ENCODE measurements around the gene ADGRG6.

DNA sequence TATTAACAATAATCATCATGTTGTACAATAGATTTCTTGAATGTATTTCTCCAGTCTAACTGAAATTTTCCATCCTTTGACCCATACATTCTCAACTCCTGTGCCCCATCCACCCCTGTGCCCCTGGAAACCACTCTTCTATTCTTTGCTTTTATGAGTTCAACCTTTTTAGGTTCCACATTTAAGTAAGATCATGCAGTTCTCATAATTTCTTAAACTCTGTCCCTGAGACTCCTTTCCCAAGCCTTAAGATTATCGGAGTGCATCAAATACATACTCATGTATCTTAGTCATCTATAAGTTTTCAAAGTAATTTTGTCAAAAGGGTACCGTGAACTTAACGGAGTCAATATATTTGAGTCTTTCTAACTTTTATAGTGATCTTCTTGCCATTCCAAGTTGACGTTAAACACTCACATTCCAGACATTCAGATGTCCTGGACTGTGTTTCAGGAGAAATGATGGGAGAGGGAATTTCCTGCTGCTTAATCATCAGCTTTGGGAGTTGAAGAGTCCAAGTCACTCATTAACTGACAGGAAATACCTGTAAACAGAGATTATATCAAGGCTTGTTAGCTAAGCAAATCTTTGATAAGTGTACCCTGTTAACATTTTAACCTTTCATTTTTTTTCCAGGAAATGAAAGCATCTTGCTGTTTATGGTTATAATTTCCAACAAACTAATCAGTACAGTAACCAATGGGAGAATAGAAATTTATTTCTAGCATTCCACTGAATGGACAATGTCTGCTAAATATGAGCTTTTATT lies 73.3 kb downstream of the ADGRG6 start:
- no peak for TF ChIP-seq RBAK (tag by site-specific recombination; IDR thresholded peaks at IDR 0.05)
- no peak for TF ChIP-seq ZFP41 (tag by site-specific recombination; IDR thresholded peaks at IDR 0.05; ENCODE audit: borderline replicate concordance)
- no peak for TF ChIP-seq HOXA7 (CRISPR knock-in tag; IDR thresholded peaks at IDR 0.05; ENCODE audit: borderline replicate concordance)
- no peak for TF ChIP-seq ZFP69B (tag by site-specific recombination; IDR thresholded peaks at IDR 0.05)
- TF ChIP-seq, protein P1, sequence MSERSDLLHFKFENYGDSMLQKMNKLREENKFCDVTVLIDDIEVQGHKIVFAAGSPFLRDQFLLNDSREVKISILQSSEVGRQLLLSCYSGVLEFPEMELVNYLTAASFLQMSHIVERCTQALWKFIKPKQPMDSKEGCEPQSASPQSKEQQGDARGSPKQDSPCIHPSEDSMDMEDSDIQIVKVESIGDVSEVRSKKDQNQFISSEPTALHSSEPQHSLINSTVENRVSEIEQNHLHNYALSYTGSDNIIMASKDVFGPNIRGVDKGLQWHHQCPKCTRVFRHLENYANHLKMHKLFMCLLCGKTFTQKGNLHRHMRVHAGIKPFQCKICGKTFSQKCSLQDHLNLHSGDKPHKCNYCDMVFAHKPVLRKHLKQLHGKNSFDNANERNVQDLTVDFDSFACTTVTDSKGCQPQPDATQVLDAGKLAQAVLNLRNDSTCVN (tag by site-specific recombination; optimal IDR thresholded peaks at IDR 0.05), result no peak
- no peak for TF ChIP-seq CTCF (tag by site-specific recombination; IDR thresholded peaks at IDR 0.05)
- no peak for TF ChIP-seq SP2 (tag by site-specific recombination; IDR thresholded peaks at IDR 0.05)
- TF ChIP-seq ZNF311 (tag by site-specific recombination; IDR thresholded peaks at IDR 0.05; ENCODE audit: borderline replicate concordance), result no peak
- TF ChIP-seq KLF10 (tag by site-specific recombination; IDR thresholded peaks at IDR 0.05), result no peak; the same call in 1 of the 2 replicates
- TF ChIP-seq ZNF561 (tag by site-specific recombination; IDR thresholded peaks at IDR 0.05; ENCODE audit: borderline replicate concordance), result no peak
- TF ChIP-seq, protein P2, sequence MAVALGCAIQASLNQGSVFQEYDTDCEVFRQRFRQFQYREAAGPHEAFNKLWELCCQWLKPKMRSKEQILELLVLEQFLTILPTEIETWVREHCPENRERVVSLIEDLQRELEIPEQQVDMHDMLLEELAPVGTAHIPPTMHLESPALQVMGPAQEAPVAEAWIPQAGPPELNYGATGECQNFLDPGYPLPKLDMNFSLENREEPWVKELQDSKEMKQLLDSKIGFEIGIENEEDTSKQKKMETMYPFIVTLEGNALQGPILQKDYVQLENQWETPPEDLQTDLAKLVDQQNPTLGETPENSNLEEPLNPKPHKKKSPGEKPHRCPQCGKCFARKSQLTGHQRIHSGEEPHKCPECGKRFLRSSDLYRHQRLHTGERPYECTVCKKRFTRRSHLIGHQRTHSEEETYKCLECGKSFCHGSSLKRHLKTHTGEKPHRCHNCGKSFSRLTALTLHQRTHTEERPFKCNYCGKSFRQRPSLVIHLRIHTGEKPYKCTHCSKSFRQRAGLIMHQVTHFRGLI (tag by site-specific recombination; IDR thresholded peaks at IDR 0.05), result no peak
- TF ChIP-seq ZNF24 (tag by site-specific recombination; IDR thresholded peaks at IDR 0.05), result no peak
- TF ChIP-seq ZNF274 (IDR thresholded peaks at IDR 0.05; ENCODE audit: low read length), result no peak
- TF ChIP-seq ZNF274 (tag by site-specific recombination; IDR thresholded peaks at IDR 0.05; ENCODE audit: borderline replicate concordance), result no peak
- TF ChIP-seq, protein P3, sequence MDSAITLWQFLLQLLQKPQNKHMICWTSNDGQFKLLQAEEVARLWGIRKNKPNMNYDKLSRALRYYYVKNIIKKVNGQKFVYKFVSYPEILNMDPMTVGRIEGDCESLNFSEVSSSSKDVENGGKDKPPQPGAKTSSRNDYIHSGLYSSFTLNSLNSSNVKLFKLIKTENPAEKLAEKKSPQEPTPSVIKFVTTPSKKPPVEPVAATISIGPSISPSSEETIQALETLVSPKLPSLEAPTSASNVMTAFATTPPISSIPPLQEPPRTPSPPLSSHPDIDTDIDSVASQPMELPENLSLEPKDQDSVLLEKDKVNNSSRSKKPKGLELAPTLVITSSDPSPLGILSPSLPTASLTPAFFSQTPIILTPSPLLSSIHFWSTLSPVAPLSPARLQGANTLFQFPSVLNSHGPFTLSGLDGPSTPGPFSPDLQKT (IDR thresholded peaks at IDR 0.05; ENCODE audit: borderline replicate concordance, low read depth, low read length), result no peak
